GM21390 (cell line): ENCODE data around the gene NTRK1.

Experiments used
- ATAC-seq: cut with Tn5 transposase; IDR thresholded peaks from one replicate; pipeline ENCODE4 v1.9.1; 2021; ENCODE audit not compliant: unreplicated experiment

NTRK1 gene

DNA sequence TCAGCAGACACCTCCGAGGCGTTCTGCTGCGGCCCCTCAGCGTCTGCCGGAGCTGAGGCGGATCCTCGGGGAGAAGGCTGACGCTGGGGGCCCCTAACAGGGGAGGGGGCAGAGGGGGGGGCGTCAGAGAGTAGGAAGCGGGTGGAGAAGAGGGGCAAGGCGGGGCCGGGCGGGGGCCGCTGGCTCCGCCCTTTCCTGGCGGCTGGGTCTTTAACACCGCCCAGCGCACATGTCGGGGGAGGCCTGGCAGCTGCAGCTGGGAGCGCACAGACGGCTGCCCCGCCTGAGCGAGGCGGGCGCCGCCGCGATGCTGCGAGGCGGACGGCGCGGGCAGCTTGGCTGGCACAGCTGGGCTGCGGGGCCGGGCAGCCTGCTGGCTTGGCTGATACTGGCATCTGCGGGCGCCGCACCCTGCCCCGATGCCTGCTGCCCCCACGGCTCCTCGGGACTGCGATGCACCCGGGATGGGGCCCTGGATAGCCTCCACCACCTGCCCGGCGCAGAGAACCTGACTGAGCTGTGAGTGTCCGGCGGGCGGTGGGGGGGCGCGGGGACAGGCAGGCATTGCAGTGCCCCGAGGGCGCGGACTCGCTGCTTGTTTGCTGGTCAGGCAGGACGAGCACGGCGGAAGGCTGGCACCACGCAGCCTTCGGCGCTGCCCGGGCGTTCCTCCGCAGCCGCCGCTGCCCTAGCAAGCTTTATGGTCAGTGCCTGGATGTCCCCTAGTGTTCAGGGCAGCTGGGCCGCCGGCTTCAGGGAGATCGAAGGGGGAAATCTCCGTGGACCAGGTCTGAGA lies at the start of gene NTRK1:
Gene NTRK1 (plus strand): TSS at position 238 of the 796 bp plus-strand sequence. CDS start 70 bp downstream, at position 308.
- ATAC-seq: peak; percentile 53

DNA sequence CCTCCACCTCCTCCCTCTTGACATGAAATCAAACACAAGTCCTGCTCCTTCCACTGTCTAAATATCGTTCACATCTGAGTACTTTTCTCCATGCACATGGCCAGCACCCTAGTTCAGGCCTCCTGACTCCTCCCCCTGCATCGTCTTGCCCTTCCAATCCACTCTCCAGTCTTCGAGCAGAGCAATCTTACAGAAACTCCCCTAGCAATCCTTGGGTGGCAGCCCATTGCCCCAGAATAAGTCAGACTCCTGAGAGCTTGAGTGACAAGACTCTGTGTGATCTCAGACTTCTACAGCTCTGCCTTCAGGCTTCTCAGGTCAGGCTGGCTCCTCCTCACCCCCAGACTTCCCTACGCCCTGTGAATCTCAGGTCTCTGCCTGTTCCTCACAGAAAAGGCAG lies 49.5 kb upstream of the NTRK1 start:
- no peak for ATAC-seq

DNA sequence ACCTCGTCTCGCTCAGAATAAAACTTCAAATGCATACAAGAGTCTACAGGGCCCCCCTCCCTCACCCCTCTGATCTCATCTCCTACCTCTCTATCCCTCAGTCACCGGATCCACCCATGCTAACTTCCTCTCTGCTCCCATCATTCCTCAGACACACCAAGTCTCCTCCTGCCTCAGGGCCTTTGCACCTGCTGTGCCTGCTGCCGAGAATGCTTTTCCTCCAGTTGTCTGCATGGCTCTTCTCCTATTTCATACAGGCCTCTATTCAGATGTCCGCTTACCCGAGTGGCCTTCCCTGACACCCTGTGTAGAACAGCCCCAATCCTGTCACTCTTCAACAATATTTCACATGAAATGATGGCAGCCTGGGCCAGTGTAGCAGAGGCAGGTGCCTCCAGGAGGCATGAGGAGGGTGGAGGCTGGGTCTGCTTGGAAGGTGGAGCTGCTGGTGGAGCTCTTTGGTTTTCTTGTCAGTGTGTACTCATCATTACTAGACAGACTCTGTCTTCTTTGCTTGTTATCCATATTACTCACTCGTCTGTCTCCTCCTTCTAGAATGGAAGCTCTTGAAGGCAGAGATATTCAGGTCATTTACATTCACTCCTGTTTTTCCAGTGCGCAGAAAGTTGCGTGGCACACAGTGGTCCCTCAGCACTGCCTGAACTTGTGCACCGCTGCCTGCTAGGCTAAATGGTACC lies 48.2 kb upstream of the NTRK1 start:
- ATAC-seq: no peak

DNA sequence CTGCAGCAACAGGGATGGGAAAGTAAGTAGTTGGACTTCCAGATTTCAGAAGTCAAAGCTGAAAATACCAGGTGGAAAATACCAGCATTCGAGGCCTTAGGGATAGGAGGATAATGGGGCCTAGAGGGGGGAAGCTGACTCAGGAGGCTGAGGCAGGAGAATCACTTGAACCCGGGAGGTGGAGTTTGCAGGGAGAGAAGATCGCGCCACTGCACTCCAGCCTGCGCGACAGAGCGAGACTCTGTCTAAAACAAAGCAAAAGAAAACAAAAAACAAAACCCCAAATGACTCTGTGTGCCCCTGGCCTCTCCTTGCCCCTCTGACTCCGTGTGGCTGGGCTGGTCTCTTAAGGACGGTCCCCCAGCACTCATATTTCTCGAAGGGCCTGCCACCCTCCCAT lies 47.4 kb upstream of the NTRK1 start:
- no peak for ATAC-seq

DNA sequence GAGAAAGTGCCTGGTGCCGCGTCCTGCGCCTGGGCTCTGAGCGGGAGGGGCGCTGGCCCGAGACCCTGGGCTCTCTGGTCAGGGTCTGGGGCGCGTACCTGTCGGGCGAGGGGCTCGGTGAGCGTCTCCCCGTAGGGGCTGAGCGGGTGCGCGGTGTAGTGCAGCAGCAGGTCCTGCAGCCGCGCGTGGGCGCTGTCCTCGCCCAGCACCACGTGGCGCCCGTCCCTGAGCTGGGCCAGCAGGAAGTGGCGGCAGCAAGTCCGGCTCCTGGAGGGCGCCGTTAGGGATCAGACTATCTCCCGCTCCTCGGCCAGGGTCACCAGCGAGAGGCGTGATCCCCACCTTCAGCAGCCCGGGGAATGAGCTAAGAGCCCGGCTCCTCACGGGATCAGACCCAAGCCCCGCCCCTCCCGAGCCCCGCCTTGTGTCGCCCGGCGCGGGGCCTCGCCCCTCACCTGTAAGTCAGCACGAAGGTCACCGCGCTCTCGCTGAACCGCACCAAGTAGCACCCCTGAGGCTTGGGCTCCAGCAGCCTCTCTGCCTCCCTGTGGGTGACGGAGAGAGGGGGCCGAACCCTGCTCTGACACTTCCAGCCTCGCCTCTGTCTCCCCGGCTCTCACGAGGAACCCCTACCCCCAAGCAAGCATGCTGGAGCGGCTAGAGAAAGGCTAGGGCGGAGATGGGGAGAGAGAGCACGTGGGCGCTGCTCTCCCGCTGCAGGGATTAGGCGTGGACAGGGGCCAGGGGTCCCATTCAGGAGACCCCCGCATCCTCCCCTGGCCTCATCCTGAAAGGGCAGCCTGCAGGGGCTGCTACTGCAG lies 46.7 kb upstream of the NTRK1 start:
- peak; percentile 54 for ATAC-seq

DNA sequence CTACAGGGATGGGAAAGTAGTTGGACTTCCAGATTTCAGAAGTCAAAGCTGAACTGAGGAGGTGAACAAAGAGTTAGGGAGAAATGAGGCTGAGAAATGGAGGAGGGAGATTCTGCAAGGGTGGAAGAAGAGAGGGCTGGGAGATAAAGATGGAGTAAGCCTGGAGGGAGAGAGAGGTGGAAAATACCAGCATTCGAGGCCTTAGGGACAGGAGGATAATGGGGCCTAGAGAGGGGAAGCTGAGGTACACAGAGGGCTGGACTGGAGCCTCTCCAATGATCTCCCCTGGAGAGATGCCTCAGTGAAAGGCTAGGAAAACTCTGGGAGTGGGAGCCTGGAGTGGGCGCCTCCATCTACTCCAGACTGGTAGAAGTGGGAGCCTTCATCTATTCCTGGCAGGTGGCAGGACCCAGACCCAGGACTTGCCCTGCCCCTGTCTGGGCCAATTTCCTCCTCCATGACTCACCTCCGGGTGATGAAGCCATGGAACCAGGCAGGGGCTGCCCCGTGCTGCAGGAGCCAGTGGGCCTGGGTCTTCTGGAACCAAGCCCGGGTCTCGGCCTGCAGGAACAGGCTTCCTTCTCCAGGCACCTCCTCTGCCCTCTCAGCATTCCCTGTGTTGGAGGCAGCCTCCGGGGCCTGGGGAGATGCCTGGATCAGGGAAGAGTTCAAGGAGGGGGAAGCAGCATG lies 45.9 kb upstream of the NTRK1 start:
- no peak for ATAC-seq

DNA sequence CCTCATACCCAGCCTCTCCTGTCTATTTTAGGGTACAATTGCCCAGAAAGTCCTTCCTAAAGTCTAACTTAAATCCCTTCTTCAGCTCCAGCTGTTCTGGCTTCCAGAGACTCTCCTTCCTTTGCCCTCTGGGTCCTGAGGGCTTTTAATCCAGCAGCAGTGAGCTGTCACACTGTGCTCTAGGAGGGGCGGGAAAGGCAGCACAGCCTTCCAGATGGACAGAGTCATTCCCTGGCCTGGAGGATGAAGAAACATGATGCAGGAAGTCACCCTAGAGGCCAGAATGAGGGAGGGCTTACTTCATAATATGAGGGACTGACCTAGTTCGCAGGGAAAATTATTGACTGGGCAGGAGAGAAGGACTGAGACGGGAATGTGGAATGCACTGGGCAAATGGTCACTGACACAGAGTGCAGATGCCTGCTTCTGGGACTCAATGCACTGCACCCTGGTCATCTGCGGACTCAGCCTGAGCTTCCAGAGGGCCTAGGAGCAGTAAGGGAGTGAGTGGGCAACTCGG lies 45.3 kb upstream of the NTRK1 start:
- ATAC-seq: no peak

DNA sequence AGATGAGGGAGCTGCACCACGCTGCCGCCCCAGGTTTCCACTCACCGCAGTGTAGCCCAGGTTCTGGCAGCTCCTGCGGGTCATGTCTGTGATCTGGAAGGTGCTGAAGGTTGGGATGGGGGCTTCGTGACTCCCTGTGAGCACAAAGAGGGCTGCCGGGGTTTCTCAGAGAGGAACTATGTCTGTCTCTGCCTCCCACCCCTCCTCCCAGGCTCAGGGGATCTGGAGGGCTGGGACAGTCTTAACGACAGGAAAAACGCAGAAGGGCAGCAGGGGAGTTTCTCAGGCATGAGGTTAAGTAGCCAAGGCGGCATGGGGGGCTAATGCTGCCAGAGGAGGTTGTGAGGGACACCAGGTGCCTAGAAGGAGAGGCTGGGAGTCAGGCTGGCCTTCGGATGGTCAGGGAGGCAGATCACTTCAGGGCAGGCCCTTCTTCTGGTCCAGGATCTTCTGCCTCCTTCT lies 44.7 kb upstream of the NTRK1 start:
- no peak for ATAC-seq

DNA sequence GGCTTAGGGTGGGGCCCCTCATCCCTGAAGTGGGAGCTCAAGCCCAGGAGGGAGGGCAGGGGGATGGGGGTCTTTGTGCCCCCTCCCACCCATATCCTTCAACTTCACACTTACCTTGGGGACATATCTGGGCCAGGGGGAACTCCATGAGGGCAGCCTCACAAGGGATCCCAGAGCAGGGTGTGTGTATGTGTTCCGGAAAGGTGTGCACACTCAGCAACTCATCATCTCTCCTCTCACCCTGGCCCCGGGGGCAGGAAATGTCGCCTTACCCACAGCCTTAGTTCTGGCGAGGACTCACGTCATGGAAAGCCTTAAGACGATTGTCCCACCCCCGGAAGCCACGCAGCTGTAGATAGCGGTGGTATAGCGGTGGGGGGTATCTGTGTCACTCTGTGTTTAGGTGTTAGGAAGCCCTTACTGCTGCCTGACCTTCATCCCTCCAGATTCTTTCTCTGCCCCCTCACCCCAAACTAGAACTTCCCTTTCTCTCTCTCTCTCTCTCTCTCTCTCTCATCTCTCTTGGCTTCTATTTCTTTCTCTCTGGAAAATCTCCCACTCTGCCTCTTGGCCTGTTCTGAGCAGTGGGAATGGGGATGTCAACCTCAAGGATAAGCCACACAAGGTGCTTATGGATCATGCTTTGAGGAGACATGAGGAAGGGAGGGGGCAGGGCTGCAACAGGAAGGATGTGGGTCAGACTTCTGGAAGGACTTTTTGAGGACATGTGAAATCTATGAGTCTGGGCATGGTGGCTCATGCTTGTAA lies 43.9 kb upstream of the NTRK1 start, which contains the start of gene SH2D2A:
Gene SH2D2A (minus strand): TSS at position 288 of the 768 bp plus-strand sequence. CDS start 140 bp downstream, at position 148.
- ATAC-seq: peak; percentile 65

DNA sequence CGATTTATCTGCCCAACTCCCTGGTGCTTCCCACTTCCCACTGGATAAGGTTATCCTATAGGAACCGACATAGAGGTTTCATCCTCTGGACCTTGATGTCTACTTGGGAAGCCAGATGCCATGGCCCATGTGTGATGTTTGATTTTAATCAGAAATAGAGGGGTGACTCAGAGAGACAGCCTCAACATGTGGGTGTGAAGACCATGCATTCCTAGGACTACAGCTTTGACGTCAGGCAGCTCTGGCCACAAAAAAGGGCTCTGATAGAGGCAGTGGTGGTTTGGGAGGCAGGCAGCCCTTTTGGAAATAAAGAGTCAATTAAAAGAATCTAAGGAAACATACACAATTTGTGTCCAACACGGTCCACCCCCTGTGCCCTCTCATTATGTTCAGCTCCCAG lies 38.9 kb upstream of the NTRK1 start:
- ATAC-seq: no peak

DNA sequence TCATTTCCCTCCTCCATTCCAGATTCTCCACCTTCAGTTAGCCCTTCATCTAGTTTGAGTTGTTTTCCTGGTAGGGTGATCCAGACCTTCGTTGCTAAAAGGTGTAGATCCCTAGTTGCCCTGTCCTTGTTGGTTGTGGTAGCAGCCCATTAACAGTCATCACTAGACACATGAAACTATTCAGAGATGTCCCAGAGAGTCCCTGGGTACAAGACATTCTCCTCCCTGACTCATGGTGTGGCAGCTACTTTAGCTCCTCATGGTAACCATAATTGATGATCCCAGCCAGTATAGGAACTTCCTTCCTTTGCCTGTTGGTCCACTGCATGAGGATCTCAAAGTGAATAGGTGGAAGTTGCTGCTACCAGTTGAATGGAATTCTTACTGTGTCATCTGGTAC lies 38.0 kb upstream of the NTRK1 start:
- ATAC-seq: no peak

DNA sequence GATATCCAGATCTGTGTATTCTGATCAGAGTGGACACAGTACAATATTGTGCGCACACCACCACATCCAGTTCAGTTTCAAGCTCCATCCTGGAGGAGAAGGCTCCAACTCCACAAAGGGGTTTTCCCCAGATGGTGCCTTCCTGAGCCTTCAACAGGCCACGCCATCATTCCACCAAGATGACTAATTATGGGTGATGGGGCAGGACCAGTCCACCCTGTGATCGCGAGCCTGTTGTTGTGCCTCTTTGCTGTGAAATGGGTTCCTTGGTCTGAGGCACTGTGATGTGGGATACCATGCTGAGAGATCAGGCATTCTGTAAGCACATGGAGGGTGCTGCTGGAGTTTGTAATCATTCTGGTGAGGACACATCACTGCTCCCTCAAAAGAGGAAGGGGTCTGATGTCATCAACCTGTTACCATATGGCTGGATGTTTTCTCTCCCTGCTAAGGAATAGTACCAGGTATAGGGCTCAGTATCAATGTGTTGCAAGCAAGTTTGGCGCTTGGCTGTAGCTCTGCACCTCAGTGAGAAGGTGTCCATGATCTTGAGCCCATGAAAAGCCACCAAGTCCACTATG lies 37.4 kb upstream of the NTRK1 start:
- ATAC-seq: no peak

DNA sequence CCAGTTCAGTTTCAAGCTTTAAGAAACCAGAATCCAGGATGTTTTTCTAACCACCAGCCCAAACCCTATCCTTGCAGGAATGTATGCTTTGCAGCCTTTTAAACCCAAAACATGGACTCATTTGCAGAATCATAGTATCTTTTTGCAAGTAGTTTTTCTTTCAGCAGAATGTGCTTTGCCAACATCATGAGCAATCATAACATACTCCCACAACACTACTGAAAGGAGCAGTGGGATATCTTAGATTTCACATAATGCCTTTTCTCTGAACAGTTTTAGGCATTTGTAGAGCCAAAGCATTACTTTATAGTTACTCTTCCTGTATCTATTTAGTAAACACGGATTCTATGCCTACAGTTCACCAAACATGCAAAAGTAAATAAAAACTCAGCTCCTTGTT lies 34.0 kb upstream of the NTRK1 start:
- ATAC-seq: no peak

DNA sequence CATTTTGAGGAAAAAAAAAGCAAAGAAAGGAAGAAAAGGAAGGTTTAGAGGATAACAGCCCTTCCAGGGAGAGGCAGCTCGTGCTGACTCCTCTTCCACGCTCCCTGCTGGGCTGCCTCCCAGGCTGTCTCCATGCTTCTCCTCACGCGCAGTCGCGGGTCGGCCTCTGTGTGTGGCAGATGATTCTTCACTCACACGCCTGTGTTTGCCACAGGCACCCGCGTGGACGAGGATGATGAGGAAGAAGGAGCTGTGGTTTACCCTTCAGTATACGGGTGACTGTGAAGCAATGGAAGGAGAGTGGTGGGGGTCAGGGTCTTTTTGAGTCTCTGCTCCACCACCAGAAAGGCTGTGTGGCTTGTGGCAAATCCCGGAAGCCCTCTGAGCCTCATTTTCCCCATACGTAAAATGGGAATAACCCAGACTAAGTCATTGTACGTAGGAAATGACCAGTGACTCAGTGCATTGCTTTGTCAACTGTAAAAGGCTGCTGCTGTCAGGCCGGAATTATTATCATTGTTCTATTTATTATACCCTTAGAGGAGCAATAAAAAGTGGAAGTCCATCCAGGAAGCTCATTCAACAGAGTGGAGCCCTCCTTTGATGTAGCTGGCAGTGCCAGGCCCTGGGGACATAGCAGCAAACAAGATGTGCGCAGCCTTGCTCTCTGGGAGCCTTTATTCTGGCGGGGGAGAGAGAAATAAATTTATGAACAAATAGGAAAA lies 32.1 kb upstream of the NTRK1 start:
- no peak for ATAC-seq

DNA sequence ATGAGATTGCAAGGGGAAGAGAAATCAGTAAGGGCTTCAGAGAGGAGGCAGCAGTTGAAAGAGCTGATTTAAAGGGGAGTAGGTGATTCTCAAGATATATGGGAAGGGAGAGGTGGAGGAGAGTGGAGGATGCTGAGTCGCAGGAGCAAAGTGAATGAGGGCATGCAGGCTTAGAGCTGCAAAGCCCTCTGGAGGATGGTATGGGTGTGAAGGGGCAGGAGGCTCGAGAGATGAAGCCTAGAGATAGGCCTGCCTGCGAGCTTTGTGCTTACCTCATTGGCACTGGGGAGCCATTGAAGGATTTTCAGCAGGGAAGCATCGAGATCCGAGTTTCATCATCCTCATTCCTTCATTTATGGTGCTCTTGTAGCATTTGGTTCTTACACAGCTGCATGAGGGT lies 28.2 kb upstream of the NTRK1 start:
- ATAC-seq: no peak

DNA sequence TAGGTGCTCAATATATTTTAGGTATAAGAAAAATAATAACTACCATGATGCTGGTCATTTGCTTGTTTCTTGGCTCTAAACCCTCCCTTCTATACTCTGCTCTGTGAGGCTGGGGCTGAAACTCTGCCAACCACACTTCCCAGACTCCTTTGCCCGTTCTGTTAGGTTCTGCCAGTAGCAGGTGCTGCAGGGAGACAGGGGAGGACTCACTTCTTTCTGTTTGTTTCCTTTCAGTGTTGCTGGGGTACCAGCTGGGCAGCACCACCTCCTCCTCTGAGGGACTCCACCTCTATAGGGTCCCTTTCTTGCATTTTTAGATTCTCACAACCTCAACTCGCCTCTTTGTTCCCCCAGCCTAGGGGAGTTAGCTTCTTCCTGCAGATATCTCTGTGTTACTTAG lies 27.1 kb upstream of the NTRK1 start:
- ATAC-seq: no peak

DNA sequence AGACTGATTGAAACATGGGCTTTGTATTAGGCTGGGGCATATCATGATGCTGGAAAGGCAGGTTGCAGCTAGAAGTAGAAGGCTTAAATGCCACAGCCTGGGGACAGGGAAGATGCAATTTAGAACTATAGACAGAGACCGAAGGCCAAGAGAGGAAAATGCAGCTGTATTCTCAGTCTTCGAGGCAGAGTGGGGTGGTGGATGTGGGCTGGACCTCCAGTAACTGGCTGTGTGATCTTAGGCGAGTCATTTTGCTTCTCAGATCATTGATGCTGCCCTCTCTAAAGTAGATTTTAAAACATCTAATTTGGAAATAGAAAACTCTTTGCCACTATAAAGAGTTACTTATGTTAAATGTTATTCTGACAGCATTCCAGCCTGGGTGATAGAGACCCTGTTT lies 26.3 kb upstream of the NTRK1 start:
- ATAC-seq: no peak

DNA sequence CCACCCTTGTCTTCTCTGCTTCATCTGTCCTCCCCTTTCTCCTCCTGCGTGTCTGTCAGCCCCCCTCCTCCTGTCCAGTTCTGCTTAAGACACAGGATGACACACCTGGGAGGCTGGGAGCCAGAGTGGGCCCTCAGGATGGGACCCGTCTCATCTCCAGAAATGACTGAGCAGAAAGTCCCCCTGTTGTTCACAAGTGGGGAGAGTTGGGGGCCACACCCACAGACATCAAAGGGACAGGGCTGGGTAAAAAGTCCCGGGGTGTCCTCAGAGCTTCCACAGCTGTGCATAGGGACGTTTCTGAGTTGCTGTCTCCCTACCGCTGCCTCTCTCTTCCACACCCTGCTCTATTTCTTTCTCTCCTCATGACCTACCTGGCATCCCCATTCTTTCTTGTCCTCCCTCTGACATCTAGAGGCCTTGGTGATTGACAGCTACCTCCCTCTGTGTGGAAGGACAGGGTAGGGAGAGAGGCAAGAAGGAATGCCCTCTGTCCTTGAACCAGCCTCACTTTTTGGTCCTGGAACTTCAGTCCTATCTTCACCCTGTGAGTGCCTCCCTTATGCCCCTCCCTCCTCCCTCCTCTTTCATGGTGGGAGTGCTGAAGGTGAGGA lies 24.5 kb upstream of the NTRK1 start:
- ATAC-seq: peak; percentile 58
